GM18867 (cell line): ENCODE measurements around the gene ELP5.
A peak's percentile ranks its signal among the peaks of the same experiment; 100 is the strongest.

Experiments used
- ATAC-seq: cut with Tn5 transposase; IDR thresholded peaks from one replicate; pipeline ENCODE4 v1.9.1; 2021; ENCODE audit warnings: mild to moderate bottlenecking, moderate library complexity; ENCODE audit not compliant: unreplicated experiment

Gene ELP5

GRCh38 chr17:7218758-7219157 is 33.3 kb upstream of the ELP5 start:
- no peak for ATAC-seq

GRCh38 chr17:7219229-7219811 is 32.7 kb upstream of the ELP5 start:
- ATAC-seq, result no peak

GRCh38 chr17:7219812-7220592 is 32.0 kb upstream of the ELP5 start, which contains the start of the genes ACADVL and DLG4:
Gene ACADVL, plus strand, starts transcription at chr17:7219938. Its CDS starts 47 bp downstream, at chr17:7219985.
Gene DLG4, minus strand, starts transcription at chr17:7219836.
- peak; percentile 52 for ATAC-seq

GRCh38 chr17:7220593-7221277 is 31.3 kb upstream of the ELP5 start:
- no peak for ATAC-seq

GRCh38 chr17:7221278-7222092 is 30.5 kb upstream of the ELP5 start:
- ATAC-seq, result no peak

- ATAC-seq, result no peak
Measured at GRCh38 chr17:7222093-7222971, 29.7 kb upstream of the ELP5 start.

GRCh38 chr17:7222972-7223292 is 29.1 kb upstream of the ELP5 start:
- ATAC-seq, result no peak

GRCh38 chr17:7223375-7223774 is 28.6 kb upstream of the ELP5 start:
- ATAC-seq, result no peak

GRCh38 chr17:7224110-7224509 is 27.9 kb upstream of the ELP5 start:
- no peak for ATAC-seq

- ATAC-seq, result no peak
Measured at GRCh38 chr17:7224661-7225111, 27.3 kb upstream of the ELP5 start.

- no peak for ATAC-seq
Measured at GRCh38 chr17:7225711-7226331, 26.2 kb upstream of the ELP5 start.

- no peak for ATAC-seq
Measured at GRCh38 chr17:7226721-7227710, 25.0 kb upstream of the ELP5 start.

- no peak for ATAC-seq
Measured at GRCh38 chr17:7228920-7229319, 23.1 kb upstream of the ELP5 start.

GRCh38 chr17:7229504-7229903 is 22.5 kb upstream of the ELP5 start:
- ATAC-seq, result no peak

GRCh38 chr17:7232114-7232513 is 19.9 kb upstream of the ELP5 start:
- ATAC-seq, result no peak

- ATAC-seq, result no peak
Measured at GRCh38 chr17:7233701-7234082, 18.3 kb upstream of the ELP5 start.

- ATAC-seq, result peak; percentile 51
Measured at GRCh38 chr17:7234083-7234951, 17.7 kb upstream of the ELP5 start, which contains the start of gene DVL2. Gene DVL2, minus strand, starts transcription at chr17:7234517. Its CDS starts 255 bp downstream, at chr17:7234262.
